Amygdala (tissue), 56 donors: Measurements from ENCODE around the gene PTPRM.
A peak's percentile ranks its signal among the peaks of the same experiment; 100 is the strongest.

Experiments used
- DNase-seq, 56 donors: peaks; one replicate each; lab custom pipeline; 2025; lab: John Stamatoyannopoulos, UW

PTPRM gene

GRCh38 chr18:7787339-7787738 is 220.2 kb downstream of the PTPRM start:
- DNase-seq, result no peak

DNA sequence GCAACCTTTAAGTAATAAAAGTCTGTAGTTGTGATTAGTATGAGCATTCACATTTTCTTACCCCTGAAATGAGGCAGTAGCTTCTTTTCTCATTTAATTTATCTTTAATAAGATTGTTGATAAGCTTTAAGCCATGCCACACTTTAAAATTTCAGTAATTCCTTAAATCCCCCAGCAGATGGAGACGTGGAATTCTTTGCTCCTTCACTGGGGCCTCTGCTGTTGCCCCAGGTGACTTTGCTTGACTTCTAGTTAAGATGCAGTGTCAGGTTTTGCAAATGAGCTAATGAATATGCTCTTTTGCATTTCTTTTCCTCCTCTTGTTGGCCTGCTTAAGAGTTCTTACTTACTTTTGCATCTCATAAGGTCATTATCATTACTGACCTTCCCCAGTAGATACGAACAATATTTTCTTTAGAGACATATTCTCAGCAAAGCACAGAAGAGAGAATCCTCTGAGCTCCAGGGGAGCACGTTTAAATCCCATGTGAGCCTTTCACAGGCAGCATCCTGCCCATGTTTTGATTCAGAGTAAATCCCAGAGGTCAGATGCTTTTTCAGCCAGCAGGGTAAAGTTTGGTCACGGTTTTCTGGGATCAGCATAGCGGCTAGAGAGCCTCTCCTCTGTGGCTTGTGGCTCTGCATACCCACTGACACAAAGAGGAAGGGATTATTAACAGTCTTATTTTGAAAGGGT is 222.9 kb downstream of the PTPRM start:
- DNase-seq, result no peak

DNA sequence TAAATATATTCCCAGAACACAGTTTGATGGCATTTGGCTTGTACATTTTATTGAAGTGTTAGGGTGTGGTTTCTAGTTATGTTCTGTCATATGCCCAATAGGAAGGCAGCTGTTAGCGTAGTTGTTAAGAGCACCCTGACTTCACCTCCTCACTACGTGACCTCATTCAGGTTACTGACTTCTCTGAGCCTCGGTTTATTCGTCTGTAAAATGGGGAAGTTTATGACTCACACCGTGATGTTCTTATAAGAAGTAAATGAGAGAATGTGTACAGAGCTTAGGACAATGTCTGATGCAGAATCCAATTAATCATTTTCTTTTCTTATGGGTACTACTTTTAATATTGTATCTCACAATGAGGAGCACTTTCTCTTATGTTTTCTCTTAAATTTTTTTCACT is 226.0 kb downstream of the PTPRM start:
- DNase-seq, result no peak

DNA sequence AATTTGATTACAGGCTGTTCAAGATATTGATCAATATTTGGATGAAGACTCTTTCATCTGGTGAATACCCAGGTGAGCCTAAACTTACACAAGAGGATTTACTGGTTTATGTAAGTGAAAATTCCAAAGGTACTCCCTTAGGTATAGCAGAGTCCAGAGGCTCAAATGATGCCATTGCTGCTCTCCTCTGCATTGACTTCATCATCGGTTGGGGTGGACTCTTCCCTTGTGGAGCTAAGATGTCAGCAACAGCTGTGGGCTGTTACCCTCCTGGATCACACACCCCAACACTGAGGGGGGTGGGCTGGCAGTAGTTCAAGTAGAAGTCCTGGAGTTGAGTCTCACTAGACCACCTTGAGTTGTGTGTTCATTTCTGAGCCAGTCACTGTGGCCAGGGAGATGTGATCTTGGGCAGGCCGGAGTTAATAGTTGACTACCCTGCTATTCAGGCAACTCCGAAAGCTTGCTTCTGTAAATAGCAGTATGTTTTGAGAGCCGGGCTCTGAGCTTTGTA is 236.9 kb downstream of the PTPRM start:
- DNase-seq, result no peak

DNA sequence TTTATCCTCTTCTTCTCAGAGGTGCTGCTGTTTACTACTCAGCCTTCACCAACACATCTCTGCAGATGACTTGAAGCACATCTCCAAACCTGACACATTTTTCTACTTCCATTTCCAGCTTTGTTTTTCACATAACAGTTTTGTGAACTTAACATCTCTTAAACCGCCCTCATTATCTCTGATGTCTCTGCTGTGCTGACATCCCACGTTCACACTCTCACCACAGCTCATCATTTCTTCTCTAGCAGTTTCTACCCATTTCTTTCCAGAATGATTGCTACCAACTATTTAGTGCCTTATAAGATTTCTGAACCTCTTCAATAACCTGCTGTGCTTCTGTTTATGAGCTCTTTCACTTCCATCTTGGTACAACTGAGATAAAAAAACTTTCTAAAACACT is 238.0 kb downstream of the PTPRM start:
- DNase-seq, result no peak

GRCh38 chr18:7805880-7806279 is 238.8 kb downstream of the PTPRM start:
- DNase-seq, result no peak

- no peak for DNase-seq
These were observed 240.9 kb downstream of the PTPRM start for GRCh38 chr18:7807936-7808453.

GRCh38 chr18:7808992-7809391 is 241.9 kb downstream of the PTPRM start:
- no peak for DNase-seq

DNA sequence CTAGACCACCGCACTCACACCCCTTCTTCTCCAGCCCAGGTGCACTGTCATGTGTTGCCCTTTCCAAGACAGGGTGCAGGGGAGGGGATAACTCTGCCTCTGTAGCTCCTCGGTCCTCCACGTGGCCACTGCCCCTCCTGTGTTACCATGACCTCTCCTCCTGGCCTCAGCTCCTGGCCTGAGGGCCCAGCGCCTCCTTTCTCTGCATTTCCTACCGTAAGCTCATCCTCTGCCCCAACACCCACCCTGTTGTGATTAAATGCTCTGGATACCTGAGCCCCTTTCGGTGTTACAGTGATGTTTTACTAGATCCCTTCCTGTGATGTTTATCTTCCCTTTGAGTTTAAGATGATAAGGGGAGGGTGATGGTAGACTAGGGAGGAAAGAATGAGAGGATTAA is 242.3 kb downstream of the PTPRM start:
- no peak for DNase-seq

- DNase-seq, result no peak
These were observed 242.9 kb downstream of the PTPRM start for GRCh38 chr18:7809978-7810377.

DNA sequence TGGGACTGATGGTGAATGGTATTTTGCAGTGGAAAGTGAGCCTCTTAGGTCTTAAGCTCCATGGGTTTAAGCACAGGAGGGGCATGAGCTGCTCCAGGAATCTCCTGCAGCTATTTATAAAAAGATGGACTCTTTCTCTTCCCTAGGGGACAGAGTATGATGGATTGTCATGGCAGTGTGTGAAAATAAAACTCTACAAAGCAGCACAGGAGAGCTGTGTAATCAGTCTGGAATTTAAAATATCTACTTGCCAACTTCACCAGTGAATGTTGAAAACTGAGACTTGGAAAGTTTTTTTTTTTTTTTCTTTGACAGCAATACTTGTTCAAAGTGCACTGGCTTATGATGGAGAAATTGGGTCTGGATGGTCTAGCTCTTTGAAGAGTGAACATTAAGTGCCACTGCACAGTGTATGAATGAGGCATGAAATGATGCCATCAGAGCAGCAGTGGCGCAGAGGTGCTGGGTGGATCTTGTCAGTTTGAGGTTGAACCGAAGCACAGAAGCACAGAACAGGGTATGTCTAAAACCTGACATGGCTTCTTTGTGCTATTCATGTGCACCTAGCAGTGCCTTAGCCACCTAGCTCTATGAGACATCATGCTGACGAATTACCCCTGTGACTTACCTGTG is 245.4 kb downstream of the PTPRM start:
- no peak for DNase-seq

DNA sequence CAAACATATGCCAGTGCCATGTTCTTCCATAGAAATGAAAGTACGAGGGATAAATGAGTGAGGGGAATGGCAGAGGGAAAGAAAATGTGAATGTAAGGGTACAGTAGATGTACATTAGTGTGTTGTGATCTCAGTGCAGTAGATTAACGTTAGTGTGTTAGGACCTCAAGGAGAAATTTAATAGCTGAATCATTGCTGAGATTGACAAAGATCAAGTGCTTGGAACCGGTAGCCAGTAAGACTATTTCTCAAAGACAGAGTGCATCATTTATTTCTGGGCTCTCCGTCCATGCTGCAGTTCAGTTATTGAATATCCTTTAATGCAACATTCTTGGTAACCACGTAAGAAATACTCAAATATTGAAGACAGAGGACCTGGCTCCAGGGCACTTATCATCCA is 246.0 kb downstream of the PTPRM start:
- no peak for DNase-seq

- no peak for DNase-seq
These were observed 247.7 kb downstream of the PTPRM start for GRCh38 chr18:7814754-7815315.

- DNase-seq, result no peak
These were observed 248.7 kb downstream of the PTPRM start for GRCh38 chr18:7815787-7816186.

DNA sequence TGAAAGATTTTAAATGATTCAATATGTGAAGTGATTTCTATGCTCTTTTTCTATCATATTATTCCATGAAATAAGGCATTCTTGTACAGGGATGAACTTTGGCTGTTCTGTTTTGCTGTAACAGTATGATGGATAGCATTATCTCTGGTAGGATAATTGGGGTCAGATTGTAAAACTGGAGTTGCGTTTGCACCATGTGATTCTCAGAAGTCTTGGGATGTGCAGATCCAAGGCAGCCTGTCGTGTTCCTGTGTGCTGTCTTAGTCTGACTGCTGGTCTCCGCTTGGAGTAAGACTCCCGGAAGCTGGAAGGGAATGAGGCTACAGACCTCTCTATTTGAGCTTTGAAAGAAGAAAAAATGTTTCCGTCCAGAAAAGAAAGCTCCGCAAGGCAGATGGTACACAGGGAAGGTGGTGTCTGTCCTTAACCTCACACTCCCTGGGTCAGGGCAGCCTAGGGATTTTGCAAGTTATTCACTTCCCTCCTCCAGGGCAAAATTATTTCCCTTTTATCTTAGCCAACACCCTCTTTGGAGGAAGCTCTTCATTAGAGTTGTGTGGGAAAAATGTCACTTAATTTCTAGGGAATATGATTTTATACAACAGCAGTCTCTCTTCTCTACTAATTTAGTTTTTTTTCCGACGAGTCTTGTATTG is 250.6 kb downstream of the PTPRM start:
- DNase-seq, result no peak

DNA sequence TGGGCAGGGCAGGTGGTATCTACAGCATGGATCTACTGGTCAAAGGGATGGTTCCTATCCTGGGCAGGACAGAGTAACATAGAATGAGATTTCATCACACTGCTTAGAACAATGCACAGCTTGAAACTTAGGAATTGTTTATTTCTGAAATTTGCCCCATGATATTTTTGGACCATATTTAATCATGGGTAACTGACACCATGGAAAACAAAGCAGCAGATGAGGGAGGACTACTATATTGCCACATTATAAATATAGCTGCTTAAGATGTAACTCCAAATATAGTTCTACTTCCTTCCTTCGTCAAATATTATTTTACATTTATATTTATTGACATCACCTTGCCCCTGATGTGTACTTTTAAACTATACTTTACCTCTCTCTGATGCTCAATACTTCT is 254.7 kb downstream of the PTPRM start:
- DNase-seq, result no peak

GRCh38 chr18:7822435-7823331 is 255.6 kb downstream of the PTPRM start:
- peak in 1 of 56 donors; percentile 2 for DNase-seq

DNA sequence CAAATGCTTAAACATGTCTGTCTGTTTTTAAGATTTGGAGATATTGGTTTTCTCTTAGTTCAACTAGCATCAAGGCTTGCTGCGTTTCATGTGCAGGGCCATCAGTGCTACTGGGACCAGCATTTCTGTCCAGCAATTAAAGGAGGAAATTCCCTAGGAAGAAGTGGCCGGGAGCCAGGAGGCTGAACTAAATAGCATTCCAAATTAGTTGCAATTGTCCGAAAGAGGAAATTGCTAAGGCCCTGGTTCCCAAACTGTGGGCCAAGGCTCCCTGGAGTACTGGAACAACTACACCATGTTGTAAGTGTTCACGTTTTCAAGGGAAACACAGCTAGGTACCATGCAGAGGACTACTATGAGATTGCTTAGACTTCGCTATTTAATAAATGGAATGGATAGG is 257.9 kb downstream of the PTPRM start:
- peak in 1 of 56 donors; percentile 4 for DNase-seq

DNA sequence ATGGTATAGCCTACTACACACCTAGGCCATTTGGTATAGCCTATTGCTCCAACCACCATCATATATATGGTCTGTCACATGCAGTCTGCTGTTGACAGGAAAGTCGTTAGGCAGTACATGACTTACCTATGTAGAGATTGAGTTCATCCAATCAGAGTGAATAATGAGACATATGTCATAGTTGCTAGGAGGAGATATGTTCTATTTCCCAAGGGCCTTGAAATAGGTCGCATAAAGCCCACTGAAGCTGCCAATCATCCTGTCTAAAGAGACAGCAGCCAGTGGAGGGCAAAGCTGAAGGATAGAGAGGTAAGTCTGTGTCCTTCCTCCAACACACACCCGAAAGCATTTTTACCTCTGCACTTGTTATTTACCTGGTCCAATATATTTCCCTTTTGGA is 263.4 kb downstream of the PTPRM start:
- no peak for DNase-seq

- DNase-seq, result no peak
These were observed 272.4 kb downstream of the PTPRM start for GRCh38 chr18:7839548-7839947.
